PC-3 (cell line): ENCODE results near the gene EHMT1.

Experiments
- EZH2 ChIP-seq: fragments of 300-600 bp; sonication (generic); IDR thresholded peaks from one replicate; pipeline ENCODE4 v1.6.1; 2017; ENCODE audit warnings: antibody characterized with exemption, mild to moderate bottlenecking, low read length; ENCODE audit not compliant: unreplicated experiment
- EZH2phosphoT487 ChIP-seq: fragments of 300-600 bp; sonication (generic); IDR thresholded peaks from 2 replicates; pipeline ENCODE4 v1.6.1; 2018; ENCODE audit warnings: mild to moderate bottlenecking, antibody characterized with exemption, low read length, borderline replicate concordance
- TF ChIP-seq, protein P1 (sequence below): fragments of 300-600 bp; sonication (generic); conservative IDR thresholded peaks from 2 replicates; pipeline ENCODE4 v1.5.1; 2017; ENCODE audit warnings: antibody characterized with exemption, low read depth, mild to moderate bottlenecking, low read length

DNA sequence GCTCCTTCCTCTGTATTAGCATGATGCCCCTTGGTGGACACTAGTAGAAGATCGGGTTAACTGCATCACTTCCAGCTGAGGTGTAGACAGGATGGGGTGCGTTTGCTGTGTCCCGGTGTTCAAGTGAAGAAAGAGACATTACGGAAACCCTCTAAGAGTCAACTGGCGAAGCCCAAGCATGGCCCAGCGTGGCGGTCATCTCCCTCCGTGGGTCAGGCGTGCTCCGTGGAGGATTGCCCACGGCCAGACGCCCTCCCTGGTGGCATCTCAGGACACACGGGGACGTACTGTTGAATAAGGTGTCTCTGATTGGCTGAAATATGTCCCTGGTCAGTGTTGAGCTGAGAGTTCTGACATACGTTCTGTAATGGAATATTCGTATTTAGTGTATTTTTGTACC, 139.3 kb downstream of the EHMT1 start:
- TF ChIP-seq EZH2phosphoT487, result no peak
- TF ChIP-seq, protein P1, sequence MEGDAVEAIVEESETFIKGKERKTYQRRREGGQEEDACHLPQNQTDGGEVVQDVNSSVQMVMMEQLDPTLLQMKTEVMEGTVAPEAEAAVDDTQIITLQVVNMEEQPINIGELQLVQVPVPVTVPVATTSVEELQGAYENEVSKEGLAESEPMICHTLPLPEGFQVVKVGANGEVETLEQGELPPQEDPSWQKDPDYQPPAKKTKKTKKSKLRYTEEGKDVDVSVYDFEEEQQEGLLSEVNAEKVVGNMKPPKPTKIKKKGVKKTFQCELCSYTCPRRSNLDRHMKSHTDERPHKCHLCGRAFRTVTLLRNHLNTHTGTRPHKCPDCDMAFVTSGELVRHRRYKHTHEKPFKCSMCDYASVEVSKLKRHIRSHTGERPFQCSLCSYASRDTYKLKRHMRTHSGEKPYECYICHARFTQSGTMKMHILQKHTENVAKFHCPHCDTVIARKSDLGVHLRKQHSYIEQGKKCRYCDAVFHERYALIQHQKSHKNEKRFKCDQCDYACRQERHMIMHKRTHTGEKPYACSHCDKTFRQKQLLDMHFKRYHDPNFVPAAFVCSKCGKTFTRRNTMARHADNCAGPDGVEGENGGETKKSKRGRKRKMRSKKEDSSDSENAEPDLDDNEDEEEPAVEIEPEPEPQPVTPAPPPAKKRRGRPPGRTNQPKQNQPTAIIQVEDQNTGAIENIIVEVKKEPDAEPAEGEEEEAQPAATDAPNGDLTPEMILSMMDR, result no peak
- no peak for TF ChIP-seq EZH2
